Peyer's patch (tissue), 4 donors: ENCODE data around the gene LEKR1. TPM values are rescaled to one million over a fixed set of nuclear protein-coding genes. Genes with fewer than 3 reads are reported as not detected.
"Not testable (repeated sequence)": the region's sequence is repeated elsewhere in the genome, so short reads cannot be mapped to it uniquely, and the experiment has no call there.

ENCODE experiments used
- DNase-seq, 3 donors: peaks; one replicate each; pipeline ENCODE4 v3.0.0-alpha.2; 2017 to 2019
- H3K27ac ChIP-seq, 4 donors: fragments of 200-600 bp; sonication (generic); one replicate each; pipeline ENCODE4 v1.5.1; 2016 to 2019
- H3K27me3 ChIP-seq, 2 donors: fragments of 200-600 bp; sonication (generic); one replicate each; pipeline ENCODE4 v1.5.1; 2019
- H3K36me3 ChIP-seq, 3 donors: fragments of 200-600 bp; sonication (generic); one replicate each; pipeline ENCODE4 v1.5.1; 2016 to 2019
- H3K4me1 ChIP-seq, 4 donors: fragments of 200-600 bp; sonication (generic); one replicate each; pipeline ENCODE4 v1.5.1; 2016 to 2019
- H3K4me3 ChIP-seq, 4 donors: fragments of 200-600 bp; sonication (generic); 1 replicate in 3 of 4; 2 replicates in 1 of 4; pipeline ENCODE4 v1.5.1; 2016 to 2019; ENCODE audit warnings: mild to moderate bottlenecking in 1 of 4
- H3K9me3 ChIP-seq, 4 donors: fragments of 200-600 bp; sonication (generic); one replicate each; pipeline ENCODE4 v1.5.1; 2016 to 2019; ENCODE audit warnings: mild to moderate bottlenecking in 1 of 4
- POLR2A ChIP-seq, 2 donors: fragments of 450-650 bp; IDR thresholded peaks; one replicate each; pipeline ENCODE4 v1.5.1; 2017; ENCODE audit warnings: antibody characterized with exemption in 2 of 2, mild to moderate bottlenecking in 2 of 2, moderate library complexity in 2 of 2
- total RNA-seq, 4 donors: library from RNA; depleted of rRNA; stranded (reverse); fragments of >200 nt; gene quantifications; one replicate each; pipeline ENCODE4 v1.1.0, GENCODE V29; 2016
- TF ChIP-seq, protein P1 (sequence below), 6 experiments: fragments of 450-650 bp in 4 of 6; fragments of 200-600 bp in 2 of 6; sonication (generic) in 1 of 6; IDR thresholded peaks; one replicate each; pipeline ENCODE4 v1.5.1; 2017 to 2019; ENCODE audit warnings: antibody characterized with exemption in 6 of 6, mild to moderate bottlenecking in 3 of 6, moderate library complexity in 1 of 6

LEKR1 gene
- total RNA-seq, 4 donors from 2014 or later = 0.85 to 9.1 (median 0.94) TPM; not detected in 1

DNA sequence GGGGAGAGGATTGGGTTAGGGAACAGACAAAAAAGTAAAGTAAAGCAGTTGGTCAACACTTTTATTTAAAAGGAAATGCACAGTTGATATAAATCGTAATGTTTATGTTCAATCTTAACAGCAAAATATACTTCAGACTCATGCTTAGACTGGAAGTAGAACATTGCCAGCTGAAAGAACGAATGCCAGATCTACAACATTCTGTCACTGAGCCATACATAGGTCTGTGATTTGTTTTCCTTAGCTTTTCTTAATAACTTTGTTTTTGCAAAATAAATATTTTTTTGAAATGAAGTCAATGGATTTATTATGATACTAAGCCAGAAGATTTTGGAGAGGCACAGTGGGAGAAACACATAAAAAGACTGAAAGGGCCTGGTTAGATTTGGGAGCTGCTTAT lies 62.0 kb downstream of the LEKR1 start:
- H3K27me3 ChIP-seq = peaks cover 0 to 3% of the 10 kb centered on the region in 2 donors
- TF ChIP-seq, protein P1, sequence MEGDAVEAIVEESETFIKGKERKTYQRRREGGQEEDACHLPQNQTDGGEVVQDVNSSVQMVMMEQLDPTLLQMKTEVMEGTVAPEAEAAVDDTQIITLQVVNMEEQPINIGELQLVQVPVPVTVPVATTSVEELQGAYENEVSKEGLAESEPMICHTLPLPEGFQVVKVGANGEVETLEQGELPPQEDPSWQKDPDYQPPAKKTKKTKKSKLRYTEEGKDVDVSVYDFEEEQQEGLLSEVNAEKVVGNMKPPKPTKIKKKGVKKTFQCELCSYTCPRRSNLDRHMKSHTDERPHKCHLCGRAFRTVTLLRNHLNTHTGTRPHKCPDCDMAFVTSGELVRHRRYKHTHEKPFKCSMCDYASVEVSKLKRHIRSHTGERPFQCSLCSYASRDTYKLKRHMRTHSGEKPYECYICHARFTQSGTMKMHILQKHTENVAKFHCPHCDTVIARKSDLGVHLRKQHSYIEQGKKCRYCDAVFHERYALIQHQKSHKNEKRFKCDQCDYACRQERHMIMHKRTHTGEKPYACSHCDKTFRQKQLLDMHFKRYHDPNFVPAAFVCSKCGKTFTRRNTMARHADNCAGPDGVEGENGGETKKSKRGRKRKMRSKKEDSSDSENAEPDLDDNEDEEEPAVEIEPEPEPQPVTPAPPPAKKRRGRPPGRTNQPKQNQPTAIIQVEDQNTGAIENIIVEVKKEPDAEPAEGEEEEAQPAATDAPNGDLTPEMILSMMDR (IDR thresholded peaks at IDR 0.05) = no peak
- no peak for TF ChIP-seq POLR2A (IDR thresholded peaks at IDR 0.05)
- no peaks in the 10 kb centered on the region for H3K9me3 ChIP-seq
- no peak overlapping the region for H3K4me3 ChIP-seq
- H3K36me3 ChIP-seq = no peaks in the 10 kb centered on the region
- H3K4me1 ChIP-seq = no peaks in the 10 kb centered on the region
- no peak overlapping the region for H3K27ac ChIP-seq
- no peak for DNase-seq

DNA sequence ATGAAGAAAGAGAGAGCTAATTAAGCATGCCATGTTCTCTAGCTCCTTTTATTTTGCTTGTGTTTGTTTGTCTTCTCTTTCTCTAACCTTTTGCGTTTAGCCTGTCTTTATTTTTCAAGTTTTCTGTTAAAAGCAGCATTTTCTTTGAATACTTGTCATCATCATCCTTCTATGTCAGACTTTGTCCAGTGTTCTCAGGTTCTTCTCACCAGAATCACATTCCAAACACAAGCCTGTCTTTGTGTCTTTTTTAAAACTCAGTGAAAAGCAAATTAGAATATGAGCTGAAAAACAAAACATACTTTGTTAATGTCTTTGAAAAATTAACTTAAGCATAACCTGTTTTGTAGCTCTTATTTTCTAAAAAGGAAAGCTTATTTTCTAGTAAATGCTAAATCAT lies 62.4 kb downstream of the LEKR1 start:
- H3K9me3 ChIP-seq = no peaks in the 10 kb centered on the region
- no peaks in the 10 kb centered on the region for H3K36me3 ChIP-seq
- peaks cover 0 to 3% of the 10 kb centered on the region in 2 donors for H3K27me3 ChIP-seq
- DNase-seq = no peak
- no peak overlapping the region for H3K27ac ChIP-seq
- no peaks in the 10 kb centered on the region for H3K4me1 ChIP-seq
- TF ChIP-seq POLR2A (IDR thresholded peaks at IDR 0.05) = no peak
- TF ChIP-seq, protein P1 (IDR thresholded peaks at IDR 0.05) = no peak
- H3K4me3 ChIP-seq = no peak overlapping the region

DNA sequence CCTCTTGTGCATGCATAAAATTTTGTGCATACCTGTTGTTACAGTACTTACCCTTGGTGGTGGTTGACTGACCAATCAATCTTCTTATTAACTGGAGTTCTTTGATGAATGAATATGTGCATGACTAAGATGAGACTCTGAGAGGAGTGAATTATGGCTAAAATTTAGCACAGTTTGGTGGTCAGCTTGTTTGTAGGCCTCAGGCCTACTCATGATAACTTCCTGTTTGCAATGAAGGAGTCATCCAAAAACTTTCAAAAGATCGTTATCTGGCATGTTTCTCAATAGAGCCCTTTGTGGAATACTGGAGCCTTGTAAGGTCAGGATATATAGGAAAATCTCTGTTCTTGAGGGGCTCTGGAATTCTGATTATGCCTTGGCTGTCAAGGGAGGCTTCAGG lies 66.5 kb downstream of the LEKR1 start:
- no peaks in the 10 kb centered on the region for H3K9me3 ChIP-seq
- TF ChIP-seq POLR2A (IDR thresholded peaks at IDR 0.05) = no peak
- TF ChIP-seq, protein P1 (IDR thresholded peaks at IDR 0.05) = no peak
- no peak overlapping the region for H3K4me3 ChIP-seq
- H3K4me1 ChIP-seq = no peaks in the 10 kb centered on the region
- DNase-seq = no peak
- H3K36me3 ChIP-seq = no peaks in the 10 kb centered on the region
- H3K27me3 ChIP-seq = peaks cover 0 to 3% of the 10 kb centered on the region in 2 donors
- no peak overlapping the region for H3K27ac ChIP-seq

DNA sequence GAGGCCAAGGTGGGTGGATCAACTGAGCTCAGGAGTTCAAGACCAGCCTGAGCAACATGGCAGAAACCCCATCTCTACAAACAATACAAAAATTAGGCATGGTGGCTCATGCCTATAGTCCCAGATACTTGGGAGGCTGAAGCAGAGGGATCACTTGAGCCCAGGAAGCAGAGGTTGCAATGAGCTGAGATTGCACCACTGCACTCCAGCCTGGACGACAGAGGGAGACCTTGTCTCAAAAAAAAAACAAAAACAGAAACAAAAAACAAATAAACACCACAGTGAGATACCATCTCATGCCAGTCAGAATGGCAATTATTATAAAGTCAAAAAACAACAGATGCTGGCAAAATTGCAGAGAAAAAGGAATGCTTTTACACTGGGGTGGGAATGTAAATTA lies 69.2 kb downstream of the LEKR1 start:
- not testable (repeated sequence) for H3K27me3 ChIP-seq, DNase-seq

DNA sequence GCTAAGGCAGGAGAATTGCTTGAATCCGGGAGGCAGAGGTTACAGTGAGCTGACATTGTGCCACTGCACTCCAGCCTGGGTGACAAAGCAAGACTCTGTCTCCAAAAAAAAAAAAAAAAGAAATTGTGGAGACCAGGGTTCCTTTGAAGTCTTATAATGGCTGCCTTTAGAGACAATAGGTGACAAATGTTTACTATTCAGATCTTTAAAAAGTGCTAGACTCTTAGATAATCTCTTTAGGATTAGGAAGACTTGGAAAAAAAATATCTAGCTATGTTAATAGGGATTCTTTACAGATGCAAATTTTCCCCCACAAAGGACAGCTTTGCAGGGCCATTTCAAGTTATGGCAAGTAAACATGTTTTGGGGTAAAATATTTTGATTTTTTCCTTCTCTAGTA lies 71.7 kb downstream of the LEKR1 start:
- H3K36me3 ChIP-seq, H3K4me1 ChIP-seq, H3K27ac ChIP-seq, H3K4me3 ChIP-seq, DNase-seq, H3K9me3 ChIP-seq, H3K27me3 ChIP-seq: not testable (repeated sequence)

More for the DNA sequence above, 69.2 kb downstream of the LEKR1 start:
- not testable (repeated sequence) for H3K4me1 ChIP-seq, H3K36me3 ChIP-seq, H3K27ac ChIP-seq, H3K9me3 ChIP-seq, H3K4me3 ChIP-seq

DNA sequence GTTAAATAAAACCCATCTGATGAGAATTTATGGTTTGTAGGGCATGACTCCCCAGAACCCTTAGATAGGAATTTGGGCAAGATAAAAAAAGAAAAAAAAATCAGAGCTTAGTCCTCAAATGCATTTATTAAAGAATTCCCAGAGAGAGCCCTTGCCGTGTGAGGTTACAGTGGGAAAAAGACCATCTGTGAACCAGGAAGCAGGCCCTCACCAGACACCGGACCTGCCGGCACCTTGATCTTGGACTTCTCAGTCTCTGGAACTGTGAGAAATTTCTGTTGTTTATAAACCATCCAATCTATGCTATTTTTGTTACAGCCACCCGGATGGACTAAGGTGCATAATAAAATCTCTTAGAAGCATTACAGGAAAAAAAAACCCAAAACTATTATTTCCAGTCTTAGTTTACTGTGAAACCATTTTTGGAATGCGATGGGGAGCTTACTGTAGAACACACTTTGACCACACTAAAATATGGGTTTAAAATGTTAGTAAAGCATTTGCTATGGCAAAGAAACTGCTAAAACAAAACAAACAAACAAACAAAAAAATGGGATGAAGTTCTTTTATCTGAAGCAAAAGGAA lies 72.2 kb downstream of the LEKR1 start:
- no peak for DNase-seq
- H3K4me3 ChIP-seq = no peak overlapping the region

More for the DNA sequence above, 72.2 kb downstream of the LEKR1 start:
- no peak overlapping the region for H3K27ac ChIP-seq
- no peak for TF ChIP-seq POLR2A (IDR thresholded peaks at IDR 0.05)
- TF ChIP-seq, protein P1 (IDR thresholded peaks at IDR 0.05) = no peak
- no peaks in the 10 kb centered on the region for H3K9me3 ChIP-seq
- no peaks in the 10 kb centered on the region for H3K4me1 ChIP-seq
- no peaks in the 10 kb centered on the region for H3K36me3 ChIP-seq
- no peaks in the 10 kb centered on the region for H3K27me3 ChIP-seq
